Cerebellar nuclear complex (tissue), 1 donor: ENCODE results near the gene AP4S1.

Source experiments
- DNase-seq, 2 experiments: peaks; one replicate each; lab custom pipeline; 2025; lab: John Stamatoyannopoulos, UW

Gene AP4S1

GRCh38 chr14:31138301-31138700 lies 112.9 kb downstream of the AP4S1 start:
- no peak for DNase-seq

DNA sequence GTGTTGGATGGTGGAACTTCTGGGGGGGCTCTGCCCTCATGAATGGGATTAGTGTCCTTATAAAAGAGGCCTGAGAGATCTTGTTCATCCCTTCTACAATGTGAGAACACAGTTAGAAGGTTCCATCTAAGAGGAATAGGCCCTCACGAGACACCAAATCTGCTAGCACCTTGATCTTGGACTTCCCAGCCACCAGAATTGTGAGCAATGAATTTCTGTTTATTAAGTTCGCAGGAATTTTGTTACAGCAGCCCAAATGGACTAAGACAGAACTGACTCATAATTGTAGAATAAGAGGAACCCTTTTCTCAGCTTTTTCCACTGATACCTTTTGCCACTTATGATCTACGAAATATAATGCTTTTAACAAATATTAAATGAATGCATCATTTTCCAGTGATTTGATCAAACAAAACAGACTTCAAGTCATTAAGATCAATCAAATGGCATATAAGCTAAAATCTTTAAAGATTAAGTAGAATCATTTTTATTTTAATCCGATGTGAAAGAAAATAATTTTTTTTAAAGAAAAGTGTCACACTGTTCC lies 113.9 kb downstream of the AP4S1 start:
- no peak for DNase-seq

DNA sequence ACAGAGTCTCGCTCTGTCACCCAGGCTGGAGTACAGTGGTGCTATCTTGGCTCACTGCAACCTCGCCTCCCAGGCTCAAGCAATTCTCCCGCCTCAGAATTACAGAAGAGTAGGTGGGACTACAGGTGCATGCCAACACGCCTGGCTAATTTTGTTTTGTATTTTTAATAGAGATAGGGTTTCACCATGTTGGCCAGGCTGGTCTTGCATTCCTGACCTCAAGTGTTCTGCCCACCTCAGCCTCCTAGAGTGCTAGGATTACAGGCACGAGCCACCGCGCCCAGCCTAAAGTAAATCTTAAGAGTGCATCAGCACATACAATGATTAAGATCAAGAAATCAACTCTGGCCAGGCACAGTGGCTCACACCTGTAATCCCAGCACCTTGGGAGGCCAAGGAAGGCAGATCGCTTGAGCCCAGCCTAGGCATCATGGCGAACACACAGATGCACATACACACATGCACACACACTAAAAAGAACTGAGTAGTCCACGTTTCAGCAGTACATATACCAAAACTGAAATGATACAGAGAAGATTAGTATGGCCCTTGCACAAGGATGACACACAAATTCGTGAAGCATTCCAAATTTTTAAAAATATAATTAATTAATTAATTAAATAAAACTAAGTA lies 117.1 kb downstream of the AP4S1 start:
- DNase-seq: no peak
